Gastroesophageal sphincter (tissue), 3 donors: ENCODE results near the gene SH3RF3.

Source experiments
- POLR2AphosphoS5 ChIP-seq: sonication (generic); formaldehyde crosslinking; IDR thresholded peaks from one replicate; pipeline ENCODE4 v1.6.1; 2017; ENCODE audit warnings: antibody characterized with exemption
- TF ChIP-seq, protein P1 (sequence below), 4 experiments: fragments of 200-600 bp in 2 of 4; fragments of 450-650 bp in 2 of 4; sonication (generic) in 1 of 4; IDR thresholded peaks; one replicate each; pipeline ENCODE4 v1.5.1; 2017 to 2019; ENCODE audit warnings: antibody characterized with exemption in 4 of 4, mild to moderate bottlenecking in 2 of 4, moderate library complexity in 2 of 4

DNA sequence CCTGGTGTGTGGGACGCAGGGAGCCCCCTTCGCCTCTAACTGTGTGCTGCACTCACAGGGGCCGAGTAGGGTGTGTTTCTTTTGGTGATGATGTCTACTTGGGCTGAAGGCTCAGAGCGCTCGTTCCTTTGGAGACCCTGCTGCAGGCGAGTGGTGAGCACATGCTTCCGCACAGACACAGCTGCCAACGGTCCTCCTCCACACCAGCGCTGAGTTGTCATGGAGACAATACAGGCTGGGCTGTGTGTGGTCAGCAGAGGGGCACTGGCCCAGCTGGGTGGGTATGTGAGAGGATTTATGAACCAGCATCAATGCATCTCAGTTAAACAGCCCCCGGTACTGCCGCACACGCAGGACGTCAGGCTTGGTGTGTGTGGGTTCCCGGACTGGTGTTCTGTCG, 143.5 kb downstream of the SH3RF3 start:
- TF ChIP-seq, protein P1, sequence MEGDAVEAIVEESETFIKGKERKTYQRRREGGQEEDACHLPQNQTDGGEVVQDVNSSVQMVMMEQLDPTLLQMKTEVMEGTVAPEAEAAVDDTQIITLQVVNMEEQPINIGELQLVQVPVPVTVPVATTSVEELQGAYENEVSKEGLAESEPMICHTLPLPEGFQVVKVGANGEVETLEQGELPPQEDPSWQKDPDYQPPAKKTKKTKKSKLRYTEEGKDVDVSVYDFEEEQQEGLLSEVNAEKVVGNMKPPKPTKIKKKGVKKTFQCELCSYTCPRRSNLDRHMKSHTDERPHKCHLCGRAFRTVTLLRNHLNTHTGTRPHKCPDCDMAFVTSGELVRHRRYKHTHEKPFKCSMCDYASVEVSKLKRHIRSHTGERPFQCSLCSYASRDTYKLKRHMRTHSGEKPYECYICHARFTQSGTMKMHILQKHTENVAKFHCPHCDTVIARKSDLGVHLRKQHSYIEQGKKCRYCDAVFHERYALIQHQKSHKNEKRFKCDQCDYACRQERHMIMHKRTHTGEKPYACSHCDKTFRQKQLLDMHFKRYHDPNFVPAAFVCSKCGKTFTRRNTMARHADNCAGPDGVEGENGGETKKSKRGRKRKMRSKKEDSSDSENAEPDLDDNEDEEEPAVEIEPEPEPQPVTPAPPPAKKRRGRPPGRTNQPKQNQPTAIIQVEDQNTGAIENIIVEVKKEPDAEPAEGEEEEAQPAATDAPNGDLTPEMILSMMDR (IDR thresholded peaks at IDR 0.05): no peak
- TF ChIP-seq POLR2AphosphoS5: no peak
